Measurements from ENCODE around the gene DLGAP1. TPM values are rescaled to one million over a fixed set of nuclear protein-coding genes. Genes with fewer than 3 reads are reported as not detected.

DLGAP1 gene
- total RNA-seq, 1 donor from 2014 or later: 2.0 TPM

DNA sequence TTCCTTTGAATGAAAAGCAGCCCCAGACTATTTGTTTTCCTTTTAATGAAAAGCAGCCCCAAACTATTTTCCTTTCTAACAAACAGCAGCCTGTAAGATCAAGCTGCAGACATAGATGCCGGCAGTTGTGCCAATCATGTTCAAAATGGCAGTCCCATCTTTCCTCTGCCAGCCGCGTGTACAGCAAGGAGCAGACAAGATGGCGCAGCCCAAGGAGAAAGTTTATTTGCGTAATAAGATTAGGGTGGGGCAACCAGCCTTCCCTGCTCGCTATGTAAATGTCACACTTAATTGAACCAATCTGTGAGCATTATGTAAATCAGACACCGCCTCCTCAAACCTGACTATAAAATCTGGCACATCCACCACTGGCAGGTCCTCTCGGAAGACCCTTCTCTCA lies 779.1 kb downstream of the DLGAP1 start:
- DNase-seq (ENCODE audit: extremely low read depth, low read depth, low spot score): no peak

DNA sequence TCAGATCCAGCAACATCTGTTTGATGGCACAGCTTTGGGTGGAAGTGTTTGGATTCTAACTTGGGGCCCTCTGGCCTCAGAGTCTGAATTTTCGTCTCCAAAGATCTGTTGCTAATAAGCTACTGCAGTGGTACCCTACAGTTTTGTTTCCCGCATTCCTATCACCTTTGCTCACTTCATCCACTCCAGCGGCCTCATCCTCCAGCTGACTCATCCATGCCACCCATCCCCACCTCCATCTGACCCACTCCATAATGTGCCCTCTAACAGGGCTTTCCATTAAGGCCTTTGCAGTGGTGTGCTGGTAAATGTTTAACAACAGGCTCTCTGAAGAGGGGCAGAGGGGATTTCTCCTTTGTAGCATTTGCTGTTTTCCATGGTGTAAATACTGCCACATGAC lies 779.7 kb downstream of the DLGAP1 start:
- DNase-seq (ENCODE audit: extremely low read depth, low read depth, low spot score): no peak

DNA sequence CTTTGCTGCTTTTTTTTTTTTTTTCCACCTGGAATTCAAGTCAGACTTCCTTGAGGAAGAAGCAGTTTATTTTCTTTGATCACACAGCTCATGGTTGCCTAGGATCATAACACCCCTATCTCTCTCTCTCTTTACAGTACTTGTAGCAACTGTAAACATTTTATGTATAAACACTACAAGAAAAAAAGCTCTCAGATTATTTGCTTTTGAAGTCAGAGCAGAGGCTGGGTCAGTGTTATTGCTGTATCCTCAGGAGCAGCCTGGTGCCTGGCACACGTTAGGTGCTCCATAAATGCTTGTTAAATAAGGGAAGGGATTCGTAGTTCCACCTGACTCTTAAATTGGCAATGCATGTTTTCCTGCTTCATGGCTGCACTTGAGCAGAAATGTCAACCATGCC lies 783.9 kb downstream of the DLGAP1 start:
- DNase-seq (ENCODE audit: extremely low read depth, low read depth, low spot score): no peak

DNA sequence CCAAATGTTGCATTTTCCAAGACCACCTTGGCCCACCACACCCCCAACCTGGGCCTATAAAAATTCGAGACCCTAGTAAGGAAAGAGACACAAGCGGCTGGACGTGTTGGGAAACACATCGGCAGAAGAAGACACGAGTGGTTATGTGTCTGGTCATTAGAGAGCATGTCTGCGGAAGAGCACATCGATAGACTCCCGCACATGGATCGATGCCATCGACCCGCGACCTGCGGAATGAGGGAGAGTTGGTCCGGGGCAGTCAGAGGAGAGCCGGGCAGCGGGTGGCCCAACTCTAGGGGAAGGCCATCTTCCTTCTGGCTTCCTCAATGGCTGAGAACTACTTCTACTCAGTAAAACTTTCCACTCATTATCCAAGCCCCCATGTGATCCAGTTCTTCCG lies 785.7 kb downstream of the DLGAP1 start:
- no peak for DNase-seq (ENCODE audit: extremely low read depth, low read depth, low spot score)

DNA sequence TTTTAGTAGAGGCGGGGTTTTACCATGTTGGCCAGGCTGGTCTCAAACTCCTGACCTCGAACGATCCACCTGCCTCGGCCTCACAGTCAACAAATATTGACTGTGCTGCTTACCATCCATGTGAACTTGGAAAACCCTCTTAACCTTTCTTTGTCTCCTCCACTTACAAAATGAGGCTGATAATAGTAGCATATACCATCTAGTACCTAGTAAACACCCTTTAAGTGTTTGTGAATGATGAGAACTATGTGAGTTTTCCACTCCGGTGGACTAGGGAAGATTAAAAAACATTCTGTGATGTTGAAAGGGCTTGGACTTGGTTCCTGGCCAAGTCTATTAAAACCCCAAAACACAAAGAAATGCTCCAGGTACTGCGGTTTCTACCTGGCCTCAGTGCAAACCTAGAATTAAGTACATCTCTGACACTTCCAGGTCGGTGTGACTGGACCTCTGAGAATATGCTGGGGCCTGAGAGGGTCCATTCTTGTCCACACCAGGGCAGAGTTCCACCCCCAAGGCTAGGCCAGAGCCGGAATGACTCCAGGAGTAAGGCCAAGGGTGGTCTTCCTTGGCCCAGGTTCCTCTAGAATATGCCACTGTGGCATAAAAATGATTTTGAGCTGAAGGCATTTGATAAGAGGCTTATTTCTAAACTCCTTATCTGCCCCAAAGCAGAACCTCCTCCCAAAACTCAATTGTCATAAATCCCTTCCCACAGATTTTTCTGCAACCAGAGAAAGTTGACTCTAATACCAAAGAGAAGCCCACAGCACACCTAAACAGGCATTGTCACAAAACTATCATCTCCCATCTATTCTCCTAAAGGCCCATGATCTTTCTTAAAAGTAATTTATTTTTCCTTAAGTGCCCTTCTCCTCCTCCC lies 787.6 kb downstream of the DLGAP1 start:
- no peak for DNase-seq (ENCODE audit: extremely low read depth, low read depth, low spot score)

DNA sequence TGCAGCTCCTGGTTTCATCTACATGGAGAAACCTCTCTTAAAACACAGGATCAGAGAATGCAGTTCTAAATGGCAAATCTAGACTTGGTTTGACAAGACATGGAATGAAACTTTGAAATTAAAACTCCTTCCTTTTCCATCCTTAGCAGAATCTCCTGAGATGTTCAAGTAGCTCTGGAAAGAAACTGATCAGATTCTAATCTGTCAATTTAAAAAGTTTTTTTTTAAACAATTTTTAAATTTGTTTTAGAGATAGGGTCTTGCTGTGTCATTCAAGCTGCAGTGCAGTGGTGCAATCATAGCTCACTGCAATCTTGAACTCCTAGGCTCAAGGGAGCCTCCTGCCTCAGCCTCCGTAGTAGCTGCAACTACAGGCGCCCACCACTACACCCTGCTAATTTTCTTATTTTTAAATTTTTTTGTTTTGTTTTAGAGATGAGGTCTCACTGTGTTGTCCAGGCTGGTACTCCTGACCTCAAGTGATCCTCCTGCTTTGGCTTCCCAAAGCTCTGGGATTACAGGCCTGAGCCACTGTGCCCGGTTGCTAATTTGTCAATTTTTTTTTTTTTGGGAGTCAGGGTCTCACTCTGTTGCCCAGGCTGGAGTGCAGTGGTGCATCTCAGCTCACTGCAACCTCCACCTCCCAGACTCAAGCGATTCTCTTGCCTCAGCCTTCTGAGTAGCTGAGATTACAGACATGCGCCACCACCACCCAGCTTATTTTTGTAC lies 788.4 kb downstream of the DLGAP1 start:
- no peak for DNase-seq (ENCODE audit: extremely low read depth, low read depth, low spot score)

DNA sequence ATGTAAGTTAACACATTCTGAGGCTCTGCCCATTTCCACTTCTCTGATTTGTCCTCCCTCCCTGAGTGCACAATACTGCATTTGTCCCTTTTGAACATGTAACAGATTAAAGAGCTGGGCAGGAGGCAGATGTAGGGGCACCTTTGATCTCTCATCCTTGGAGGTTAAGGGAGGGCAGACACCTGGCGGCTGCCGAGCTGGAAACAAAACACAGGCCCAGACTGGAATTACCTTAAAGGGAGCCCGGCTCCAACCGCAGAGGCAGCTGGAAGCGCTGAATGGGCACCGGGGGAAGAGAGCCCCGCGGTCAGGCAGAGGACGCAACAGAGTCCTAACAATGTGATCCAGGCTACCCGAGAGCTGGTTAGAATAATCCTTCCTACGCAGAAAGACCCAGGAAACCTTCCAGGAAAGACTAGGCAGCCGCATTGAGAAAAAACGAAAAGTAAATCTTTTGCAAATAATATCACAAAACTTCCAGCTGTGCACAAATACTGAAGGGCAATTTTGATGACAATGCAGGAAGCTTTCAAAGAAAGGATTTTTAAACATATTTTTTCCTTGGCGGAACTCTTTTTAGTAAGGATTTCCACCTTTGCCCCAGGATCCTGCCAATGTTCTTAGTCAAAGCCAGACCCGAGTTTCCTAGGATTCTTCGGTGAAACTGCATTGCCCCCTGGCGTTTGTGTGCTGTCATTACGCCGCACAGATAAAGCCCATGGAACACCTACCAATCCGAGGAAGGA lies 789.2 kb downstream of the DLGAP1 start:
- DNase-seq (ENCODE audit: extremely low read depth, low read depth, low spot score): peak; percentile 82

DNA sequence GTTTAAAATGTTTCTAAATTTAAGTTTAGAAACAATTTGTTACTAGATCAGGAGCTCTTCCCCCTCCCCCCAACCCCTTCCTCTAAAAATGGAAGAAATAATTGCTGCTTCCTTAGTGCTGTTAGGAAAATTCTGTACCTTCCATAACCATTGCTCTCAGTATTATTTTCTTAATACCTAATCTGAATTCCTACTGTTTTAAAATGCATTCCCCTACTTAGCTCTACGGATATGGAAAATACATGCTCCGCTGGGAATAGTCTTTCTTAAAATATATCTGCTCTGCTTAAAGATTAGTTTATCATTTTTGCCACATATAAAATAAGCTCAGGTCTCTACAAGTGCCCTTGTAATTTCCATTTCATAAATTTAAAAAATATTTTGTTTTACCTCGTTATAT lies 789.9 kb downstream of the DLGAP1 start:
- no peak for DNase-seq (ENCODE audit: extremely low read depth, low read depth, low spot score)

DNA sequence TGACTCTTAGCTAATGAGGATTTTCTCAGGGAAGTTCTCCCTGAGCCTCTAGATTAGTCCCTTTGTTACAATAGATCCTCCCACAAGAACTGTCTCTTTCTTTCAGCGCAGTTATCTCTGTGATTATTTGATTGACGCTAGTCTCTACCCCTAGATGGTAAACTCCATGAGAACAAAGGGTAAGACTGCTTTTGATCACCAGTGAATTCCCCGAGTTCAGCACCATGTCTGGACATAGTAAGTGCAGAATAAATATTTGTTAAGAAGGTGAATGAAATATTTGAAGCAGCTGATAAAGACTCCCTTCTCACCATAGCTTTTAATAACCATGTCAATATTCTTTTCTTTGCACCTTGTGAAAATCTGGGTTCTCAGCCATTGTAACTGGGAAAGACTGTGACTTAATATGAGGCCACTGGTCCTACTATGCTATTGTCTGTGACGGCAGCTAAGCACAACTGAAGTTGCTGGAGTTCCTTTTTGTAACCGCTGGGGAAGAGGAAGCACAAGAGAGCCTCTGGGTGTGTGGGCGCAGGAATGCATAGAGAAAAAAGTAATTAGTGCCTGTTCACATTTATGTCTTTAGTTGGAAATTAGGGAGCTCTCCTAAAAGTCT lies 790.4 kb downstream of the DLGAP1 start:
- DNase-seq (ENCODE audit: extremely low read depth, low read depth, low spot score): no peak

DNA sequence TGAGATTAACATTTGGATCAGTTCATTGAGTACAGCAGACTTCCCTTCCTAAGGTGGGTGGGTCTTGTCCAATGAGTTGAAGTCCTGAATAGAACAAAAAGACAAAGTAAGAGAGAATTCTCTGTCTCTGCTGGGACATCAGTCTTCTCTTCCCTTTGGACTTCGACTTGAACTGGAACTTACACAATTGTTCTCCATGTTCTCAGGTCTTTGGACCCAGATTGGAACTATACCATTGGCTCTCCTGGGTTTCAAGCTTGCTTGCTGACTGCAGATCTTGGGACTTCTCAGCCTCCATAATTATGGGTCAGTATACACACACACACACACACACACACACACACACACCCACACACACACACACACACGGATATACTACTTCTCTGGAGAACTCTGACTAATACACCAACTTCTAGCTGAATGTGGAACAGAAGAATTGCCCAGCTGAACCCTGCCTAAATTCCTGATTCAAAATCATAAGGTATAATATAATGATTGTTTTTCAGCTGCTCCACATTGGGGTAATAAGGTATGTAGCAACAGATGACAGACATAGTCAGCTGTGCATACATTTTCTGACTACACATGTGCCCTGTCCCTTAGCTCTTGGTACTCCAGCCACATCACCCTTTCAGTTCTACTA lies 791.1 kb downstream of the DLGAP1 start:
- DNase-seq (ENCODE audit: extremely low read depth, low read depth, low spot score): no peak

DNA sequence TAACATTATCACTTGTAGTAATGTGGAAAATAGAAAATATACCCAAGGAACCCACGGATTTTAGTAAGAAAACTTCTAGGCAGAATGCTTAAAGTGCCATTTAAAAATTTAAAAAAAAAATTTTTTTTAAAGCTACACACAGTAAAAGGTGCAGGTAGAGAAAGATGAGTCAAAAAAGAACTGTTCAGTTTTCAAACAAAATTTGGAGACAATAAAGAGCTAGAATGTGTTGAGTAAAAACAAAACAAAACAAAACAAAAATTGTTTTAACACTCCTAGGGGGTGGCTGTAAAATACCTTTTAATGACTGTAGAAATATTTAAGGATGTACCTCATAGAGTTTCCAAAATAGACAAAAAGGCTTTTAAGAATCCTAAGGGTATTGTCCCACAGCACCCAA lies 793.1 kb downstream of the DLGAP1 start:
- no peak for DNase-seq (ENCODE audit: extremely low read depth, low read depth, low spot score)

DNA sequence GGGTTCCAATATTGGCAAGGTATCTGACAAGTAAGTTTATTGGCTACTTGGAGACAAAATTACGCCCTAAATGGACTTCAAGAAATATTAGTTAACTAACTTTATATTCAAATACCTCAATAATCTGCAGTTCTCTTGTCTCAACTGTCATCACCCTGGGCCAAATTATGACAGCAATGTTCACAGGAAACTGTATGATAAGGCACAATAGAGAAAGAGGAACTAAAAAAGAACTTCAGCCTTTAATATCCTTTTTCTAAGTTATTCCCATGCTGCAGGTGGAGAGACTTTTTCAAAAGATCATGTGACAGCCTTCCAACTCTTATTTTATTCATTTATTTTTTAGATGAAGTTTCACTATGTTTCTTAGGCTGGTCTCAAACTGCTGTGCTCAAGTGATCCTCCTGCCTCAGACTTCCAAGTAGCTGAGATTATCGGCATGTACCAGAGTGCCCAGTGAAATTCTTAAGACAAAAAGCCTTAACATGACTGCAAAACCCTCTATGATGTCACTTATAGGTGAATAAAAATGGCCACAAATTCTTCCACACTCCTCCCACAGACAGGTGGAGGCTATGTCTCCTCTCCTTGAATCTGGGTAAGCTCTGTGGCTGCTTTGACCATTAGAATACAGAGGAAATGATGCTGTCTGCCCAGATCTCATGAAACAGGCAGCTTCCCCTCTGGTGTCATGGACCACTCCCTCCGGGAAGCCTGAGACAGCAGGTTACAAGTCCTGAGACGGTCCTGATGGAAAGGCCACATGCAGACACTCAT lies 794.2 kb downstream of the DLGAP1 start:
- no peak for DNase-seq (ENCODE audit: extremely low read depth, low read depth, low spot score)

DNA sequence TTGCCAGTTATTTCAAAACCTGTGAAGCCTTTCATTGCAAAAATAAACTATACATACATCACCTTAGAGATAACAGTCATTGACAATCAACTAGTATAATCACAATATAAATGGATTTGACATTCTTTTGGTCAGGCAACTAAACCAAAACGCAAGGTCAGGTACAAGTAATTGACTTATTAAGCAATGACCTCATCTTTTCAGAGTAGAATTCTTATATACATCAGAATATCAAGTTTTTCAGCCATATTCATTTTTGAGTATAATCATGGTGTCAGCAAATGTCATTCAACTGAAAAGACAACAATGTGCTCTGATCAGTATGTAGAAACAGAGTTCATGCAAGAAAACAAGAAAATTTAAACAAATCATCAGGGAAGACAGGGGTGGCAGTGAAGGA lies 796.6 kb downstream of the DLGAP1 start:
- DNase-seq (ENCODE audit: extremely low read depth, low read depth, low spot score): no peak

DNA sequence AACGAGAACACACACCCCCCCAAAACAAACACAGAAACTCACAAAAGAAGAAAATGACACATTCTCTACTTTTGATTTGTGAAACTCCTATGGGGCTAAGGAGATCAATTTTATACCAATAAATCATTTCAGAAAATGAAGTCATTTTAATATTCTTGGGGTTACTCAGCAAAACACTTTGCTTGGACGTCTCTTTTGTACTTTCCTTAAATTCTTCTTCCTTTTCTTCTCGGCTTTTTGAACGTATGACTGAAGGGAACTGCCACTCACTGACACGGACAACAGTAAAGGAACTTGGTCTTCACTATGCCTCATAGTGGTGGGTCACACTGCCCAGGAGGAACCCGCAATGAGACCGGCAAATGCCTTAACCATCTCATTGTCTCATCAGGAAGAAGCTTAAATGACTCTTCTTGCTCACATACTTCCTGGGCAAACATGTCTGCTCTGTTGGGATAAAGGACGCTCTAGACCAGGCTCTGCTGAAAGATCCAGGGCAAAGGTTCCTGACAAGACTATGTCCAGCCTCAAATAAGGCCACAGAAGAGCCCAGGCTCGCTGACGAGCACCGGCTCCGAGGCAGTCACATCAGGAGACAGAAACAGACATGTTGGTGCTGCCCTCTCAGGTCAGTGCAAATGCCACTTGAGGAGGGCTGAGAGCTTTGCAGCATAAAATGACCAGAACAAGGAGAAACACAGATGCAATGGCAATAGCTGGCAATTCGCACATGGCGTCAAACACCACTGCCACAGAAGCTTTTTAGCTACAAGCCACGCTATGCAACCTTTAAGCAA lies 799.7 kb downstream of the DLGAP1 start:
- DNase-seq (ENCODE audit: extremely low read depth, low read depth, low spot score): no peak

DNA sequence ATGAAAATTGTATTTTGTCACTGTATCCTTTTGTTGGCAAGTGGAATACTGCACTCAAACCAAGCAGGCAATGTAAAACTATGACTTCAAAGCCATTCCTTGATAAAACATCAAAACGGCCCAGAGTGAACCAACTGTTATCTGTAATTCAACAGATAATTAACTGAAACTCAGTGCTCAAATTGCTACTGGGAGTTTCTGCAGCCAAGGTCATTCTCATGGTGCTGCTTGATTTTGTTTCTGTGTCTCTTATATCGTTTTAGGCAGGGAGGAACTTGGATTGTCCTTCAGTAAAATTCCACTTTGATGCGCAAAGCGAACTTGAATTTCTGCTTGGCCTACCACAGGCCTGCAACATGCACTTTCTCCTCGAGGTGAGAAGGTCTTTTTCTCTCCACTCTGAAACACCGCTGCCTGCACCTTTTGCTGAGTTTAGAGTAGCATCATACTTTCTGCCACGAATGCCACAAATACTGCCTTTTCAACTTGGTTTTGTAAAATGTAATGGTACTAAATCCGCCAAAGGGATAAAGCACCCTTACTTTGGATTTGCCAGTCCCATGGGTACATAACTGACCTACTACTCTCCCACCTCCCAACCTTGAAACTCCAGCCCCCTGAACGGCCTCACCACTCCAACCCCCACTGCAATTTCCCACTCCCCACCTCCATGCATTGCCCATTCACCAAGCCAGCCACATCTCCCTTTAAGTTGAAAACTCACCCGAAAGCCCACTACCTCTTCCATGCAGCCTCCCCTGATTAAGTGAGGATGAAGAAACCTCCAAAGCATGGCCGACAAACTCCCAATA lies 800.5 kb downstream of the DLGAP1 start:
- DNase-seq (ENCODE audit: extremely low read depth, low read depth, low spot score): no peak

DNA sequence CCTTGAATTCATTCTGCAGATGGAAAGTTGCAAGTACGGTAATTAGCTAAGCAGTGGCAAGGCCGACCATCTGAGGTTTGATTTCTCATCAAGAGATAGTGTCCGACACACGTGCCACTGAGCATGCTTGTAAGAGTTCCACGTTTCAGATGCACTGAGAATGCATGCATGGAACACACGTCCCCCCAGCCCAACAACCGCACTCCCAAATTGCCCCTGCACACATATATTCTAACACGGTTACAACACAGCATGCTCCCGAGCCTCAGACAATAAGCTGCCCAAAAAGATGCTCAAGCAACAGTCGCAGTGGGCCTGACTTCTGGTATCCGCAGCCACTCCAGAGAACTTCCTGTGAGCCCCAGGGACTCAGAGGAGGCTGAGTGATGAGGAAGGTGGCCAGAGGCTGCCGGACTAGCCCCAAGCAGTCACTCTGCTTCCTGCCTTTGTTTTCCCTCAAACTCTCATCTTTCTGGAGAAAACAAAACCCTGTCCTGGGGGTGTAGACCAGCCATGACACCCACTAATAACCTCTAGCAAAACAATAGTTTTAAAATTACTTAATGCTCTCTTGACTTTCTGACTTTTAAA lies 801.2 kb downstream of the DLGAP1 start:
- no peak for DNase-seq (ENCODE audit: extremely low read depth, low read depth, low spot score)

DNA sequence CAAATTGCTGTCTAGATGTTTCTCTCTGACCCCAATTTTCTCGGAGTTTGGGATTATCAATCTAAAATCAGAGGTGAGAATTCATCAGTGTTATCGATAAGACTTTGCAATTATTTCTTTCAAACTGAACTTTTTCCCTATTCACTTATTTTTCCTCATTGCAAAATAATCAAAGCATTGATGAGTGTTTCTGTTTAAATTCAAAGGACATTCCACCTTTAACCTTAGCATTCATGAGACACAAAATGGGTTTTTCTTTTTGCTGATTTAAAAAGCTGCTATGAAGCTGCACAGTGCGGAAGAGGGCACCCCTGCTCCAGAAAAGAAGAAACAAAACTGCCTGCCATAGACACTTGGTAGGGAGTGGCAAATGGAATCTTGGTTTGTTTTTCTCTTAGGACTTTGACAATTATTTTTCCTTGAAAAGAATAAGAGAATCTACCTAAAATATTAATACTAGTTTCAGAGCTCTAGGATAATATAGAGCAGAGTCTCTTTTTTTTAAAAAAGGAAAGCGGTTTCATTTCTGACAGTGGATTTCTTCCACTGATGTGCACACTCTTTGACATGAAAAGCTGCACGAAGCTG lies 801.8 kb downstream of the DLGAP1 start:
- no peak for DNase-seq (ENCODE audit: extremely low read depth, low read depth, low spot score)

Measured in glomerular endothelial cell (primary cell).